HG03175 (cell line): ENCODE measurements around the gene ENTR1.

Source experiments
- ATAC-seq: cut with Tn5 transposase; IDR thresholded peaks from one replicate; pipeline ENCODE4 v1.9.1; 2021; ENCODE audit warnings: mild to moderate bottlenecking, moderate library complexity; ENCODE audit not compliant: unreplicated experiment

Gene ENTR1

DNA sequence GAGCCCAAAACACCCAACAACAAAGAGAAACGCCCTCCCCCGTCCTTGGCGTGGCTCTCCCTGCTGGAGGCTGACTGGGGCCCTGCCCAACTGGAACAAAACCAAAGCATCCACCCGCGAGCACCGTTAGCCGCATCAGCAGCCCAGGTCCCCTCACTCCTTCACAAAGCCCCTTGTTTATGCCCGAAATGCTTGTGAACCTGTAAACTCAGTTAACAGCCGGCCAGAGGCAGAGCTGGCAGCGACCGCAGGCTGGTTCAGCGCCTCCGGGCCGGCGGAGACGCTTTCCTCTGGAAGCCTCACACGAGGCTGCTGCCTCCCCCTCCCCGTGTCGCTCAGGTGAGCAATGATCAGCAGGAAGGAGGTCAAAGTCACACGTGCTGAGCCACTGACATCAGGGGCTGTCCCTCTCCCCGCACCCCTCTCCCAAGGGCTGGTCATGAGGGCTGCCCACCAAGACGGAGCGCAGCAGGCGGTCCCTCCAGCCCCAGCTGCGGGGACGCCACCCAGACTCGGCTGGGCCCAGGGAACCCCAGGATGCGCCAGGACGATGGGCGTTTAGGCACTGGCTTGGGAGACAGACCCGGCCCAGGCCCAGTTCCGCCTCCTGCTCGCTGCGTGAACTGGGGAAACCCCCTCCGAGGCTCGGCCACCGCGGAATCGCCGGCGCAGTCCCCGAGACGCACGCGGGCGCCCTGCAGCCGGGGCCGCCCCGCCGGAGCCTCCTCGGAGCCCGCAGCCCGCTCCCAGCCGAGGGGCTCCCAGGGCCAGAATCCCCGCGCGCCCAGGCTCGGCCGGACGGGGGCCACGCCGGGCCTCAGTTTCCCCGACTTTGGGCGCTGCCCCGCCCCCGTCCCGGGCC, 11.0 kb downstream of the ENTR1 start:
- no peak for ATAC-seq

DNA sequence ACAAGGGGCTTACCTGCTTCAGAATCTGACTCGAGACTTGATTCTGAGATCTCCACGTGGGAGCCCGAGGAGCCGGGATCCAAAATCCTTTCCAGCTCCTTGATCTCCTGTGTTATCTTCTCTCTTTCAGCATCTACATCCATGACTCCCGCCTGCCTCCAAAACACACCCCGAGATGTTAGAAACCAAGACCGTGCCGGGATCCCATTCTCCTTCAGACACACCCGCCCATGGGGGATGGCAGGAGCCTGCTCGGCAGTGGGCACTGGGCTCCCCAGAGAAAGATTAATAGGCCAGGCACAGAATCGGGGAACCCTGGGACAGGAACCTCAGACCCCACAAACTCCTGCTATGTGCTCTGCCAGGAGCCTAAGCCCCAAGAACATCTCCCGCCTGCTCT, 12.1 kb downstream of the ENTR1 start:
- ATAC-seq: no peak

DNA sequence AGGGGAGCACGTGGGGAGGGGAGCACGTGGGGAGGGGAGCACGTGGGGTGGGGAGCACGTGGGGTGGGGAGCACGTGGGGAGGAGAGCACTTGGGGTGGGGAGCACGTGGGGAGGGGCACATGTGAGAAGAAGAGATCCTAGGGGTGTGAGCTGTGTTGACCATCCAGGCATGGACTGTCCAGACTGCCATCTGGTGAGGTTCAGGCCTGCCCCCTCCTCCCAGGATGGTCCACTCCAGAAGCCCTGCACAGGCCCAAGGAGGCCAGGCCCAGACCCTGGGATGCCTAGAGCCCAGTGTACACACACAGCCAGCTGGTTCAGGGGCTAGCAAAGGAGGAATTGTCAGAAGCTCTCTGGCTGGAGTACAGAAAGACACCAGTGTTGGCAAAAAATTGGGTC, 12.8 kb downstream of the ENTR1 start:
- no peak for ATAC-seq

DNA sequence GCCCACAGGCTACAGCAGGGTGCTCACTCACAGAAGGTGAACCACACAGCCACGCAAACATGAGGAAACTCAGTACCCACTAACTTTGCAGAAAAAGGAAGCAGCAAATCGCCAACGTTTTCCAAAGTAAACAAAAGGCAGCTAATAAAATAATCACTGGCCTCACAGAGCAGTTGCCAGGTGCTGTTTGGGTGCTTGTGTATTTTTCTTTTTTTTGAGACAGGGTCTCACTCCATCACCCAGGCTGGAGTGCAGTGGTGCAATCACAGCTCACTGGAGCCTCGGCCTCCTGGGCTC, 14.2 kb downstream of the ENTR1 start:
- no peak for ATAC-seq

DNA sequence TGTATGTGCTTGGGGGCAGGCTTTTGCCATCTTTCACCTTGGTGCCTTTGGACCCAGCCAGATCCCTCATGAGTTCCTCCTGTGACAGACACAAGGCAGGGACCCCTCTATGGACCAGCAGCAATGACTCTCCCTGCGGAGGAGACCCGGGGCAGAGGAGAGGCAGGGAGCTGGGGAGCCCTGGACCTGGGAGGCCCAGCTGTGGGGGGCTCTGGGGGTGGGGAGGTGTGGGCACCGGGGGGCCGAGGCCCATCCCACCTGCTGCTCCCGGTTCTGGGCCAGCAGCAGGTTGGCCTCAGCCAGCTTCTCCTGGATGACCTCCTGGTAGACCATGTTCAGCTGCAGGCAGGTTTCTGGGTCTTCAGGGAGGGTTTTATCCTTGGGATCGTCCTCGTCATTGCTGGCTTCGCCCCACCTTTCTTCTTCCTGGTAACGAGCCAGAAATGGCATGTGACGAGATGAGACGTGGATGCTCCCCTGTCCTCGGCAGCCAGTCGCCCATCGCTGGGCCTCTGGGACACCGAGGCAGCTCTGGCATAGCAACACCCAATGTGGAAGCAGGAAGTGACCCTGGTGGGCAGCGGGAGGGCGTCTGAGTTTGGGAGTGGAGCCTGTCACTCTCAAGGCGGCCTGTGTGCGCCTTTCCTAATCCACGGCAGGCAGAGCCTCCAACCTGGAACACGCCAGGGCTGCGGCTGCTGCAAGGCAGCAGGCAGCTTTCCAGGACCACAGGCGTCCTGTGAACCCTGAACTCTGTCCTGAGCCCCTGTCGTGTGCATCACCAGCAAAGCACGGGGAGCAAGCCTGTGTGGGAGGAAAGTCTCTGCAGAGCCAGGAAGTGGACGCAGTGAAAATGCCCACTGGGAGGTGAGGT, 14.8 kb downstream of the ENTR1 start:
- ATAC-seq: no peak

DNA sequence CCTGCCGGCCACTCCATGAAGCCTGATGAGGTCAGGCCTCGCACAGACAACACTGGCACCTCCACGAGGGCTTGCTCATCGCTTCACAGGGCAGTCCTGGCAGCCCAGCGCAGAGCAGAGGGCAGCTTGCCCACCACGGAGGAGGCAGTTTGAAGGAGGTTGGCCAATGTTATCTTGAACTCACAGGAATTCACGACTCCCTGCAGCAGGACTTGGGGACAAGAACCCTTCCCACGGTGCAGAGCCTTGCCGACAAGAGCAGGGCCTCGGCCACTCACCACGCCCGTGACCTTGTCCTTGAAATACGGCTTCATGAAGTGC, 15.4 kb downstream of the ENTR1 start:
- no peak for ATAC-seq

DNA sequence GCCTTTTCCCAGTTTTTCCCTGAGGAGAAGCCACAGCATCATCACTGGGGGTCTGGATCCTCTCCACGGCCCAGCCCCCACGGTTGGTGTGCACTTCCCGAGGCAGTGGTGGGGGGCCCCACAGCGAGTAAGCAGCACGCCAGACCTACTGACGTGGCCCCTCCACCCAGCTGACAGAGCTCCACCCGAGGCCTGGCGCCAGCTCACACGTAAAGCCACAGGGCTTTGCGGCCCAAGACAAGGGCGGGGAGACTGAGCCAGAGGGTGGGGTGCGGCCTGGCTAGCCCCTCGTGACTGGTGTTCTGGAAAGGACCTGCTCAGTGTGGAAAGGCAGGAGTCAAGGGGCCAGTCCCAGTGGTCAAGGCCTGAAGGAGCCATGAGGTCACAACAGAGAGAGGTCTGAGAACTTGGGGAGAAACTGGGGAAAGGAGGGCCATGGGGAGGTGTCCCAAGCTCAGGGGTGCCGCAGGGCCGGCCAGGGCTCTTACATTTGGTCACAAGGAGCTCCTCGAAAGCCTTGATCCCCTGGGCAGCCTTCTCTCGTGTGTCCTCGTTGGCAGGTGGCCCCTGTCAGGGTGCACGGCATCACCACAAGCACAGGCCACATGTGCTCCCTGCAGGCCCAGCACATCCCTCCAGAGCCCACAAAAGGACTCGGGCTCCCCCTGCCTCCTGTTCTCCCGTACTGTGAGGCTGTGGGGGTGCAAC, 15.9 kb downstream of the ENTR1 start:
- no peak for ATAC-seq

DNA sequence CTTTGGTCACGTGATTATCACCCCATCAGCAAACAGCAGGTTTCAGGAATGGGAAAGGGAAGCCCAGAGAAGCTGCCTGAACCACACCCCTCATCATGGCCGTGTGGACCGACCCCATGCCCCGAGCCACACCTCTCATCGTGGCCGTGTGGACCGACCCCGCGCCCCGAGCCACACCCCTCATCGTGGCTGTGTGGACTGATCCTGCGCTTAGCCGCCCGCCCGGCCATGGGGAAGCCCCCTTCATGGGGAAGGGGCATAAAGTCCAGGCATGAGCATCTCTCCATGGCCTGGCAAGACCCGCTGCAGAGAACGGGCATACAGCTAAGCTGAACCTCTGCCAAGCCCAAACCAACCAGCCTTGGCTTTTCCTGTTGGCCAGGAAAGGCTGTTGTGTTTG, 16.9 kb downstream of the ENTR1 start:
- ATAC-seq: no peak

DNA sequence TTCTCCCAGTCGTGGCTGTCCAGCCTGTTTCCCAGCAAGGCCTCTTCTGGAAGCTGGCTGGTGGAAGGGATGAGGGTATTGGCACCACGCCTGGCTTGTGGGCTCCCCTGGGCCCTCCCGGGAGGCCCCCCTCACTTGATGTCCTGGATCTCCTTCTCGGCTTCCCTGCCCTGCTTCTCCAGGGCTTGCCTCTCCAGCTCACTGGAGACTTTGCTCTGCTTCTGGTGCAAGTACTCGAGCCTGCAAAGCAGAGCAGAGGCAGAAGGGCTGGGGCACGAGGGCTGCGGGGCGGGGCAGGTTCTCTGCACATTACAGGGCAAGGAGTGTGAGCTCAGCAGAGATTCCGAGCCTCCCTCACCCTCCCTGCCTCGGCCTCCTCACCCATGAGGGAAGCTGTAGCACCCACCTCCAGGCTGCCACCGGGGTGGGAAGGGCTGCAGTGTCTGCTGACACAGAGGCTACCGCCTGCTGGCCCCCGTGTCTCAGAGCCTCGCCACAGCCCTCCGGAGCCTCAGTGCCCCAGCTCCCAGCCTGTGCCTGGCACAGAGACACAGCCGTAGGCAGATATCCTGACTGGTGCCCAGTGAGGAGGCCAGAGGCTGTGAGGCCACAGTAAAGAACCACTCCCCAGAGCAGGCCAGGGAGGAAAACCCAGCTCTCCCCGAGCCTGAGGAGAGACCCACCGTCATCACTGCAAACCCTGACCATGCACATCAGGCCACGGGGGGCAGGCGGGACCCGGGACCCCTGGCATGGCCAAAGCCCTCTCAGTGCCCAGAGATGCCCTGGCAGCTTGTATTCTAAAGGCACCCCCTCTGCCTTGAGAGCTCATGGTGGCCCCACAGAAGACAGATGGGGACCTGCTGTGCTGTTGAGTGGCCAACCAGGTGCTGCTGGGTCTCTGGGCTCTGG, 17.6 kb downstream of the ENTR1 start:
- ATAC-seq: no peak

DNA sequence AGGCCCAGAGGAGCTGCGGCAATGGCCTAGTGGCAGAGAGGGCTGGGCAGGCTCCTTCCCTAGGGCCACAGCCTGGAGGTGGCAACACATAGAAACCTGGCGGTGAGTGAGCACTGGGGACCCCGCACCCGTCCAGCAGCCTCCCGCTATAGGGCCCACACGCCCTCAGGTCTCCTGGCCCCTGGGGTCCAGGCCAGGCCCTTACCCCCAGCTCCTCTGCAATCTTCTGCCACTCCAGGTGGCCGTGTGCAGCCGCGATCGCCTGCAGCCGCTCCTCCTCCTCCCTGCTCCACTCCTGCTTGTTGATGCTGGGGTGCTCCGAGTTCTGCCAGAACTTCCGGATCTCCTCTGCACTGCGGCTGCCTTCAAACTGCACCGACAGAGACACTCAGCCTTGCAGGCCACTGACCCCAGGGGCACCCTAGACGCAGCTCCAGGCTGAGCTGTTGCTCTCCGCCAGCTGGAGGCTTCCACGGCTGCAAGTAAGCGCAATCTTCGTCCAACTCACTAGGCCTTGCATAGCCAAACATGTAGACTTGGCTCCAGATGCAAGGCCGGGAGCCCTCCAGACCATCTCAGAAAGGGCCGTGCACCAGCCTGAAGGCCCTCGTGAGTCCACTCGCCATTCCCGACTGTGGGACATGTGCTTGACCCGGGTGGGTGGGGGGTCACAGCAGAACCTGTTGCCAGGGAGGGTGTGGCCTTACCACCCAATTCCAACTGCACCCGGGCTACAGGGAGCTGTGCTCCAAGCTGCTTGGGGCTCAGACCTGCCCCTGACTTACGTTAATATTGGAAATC, 18.5 kb downstream of the ENTR1 start:
- no peak for ATAC-seq

DNA sequence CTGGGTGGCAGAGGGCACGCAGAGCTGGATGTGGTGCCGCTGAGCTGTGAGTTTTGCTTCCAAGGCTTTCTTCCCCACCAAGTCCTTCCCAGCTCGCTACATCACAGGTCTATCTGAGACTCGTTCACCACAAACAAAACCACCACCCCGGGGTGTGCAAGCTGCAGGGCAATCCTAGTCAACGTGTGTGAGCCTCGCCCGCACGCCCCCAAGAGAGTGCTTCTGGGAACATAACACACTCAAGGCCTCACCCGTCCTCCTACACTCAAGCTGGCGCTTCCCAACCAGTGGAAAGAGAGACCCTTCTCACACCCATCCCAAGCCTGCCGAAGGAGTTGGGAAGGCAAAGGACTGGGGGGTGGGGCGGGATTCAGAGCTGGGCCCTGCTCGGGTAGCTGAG, 21.0 kb downstream of the ENTR1 start:
- ATAC-seq: no peak

DNA sequence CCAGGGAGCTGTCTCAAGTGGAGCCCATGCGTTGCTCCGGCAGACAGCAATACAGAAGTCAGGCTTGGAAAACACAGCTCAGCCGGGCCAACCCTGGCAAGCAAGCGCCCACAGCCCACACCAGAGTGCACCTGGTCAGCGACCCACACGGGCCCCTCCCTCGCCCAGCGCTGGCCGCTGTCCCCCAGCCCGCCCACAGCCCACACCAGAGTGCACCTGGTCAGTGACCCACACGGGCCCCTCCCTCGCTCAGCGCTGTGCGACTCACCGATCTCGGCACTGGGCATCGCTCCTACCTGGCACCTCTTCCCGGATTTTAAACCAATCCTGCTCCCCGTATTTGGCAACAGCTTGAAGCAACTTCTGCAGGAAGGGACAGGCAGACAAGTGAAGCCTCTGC, 23.2 kb downstream of the ENTR1 start:
- ATAC-seq: no peak

DNA sequence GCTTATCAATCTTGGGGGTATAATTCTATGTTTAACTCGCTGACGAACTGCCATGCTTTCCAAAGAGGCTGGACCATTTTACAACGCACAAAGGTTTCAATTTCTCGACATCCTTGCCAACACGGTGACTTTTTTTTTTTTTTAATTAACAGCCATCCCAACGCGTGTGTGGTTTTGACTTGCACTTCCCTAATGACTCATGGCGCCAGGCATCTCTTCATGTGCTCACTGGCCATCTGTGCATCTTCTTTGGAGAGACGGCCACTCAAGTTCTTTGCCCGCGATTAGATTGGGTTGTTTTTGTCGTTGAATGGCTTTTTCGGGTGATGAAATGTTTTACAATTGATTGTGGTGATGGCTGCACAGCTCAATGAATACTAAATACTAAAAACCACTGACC, 24.4 kb downstream of the ENTR1 start:
- ATAC-seq: no peak

DNA sequence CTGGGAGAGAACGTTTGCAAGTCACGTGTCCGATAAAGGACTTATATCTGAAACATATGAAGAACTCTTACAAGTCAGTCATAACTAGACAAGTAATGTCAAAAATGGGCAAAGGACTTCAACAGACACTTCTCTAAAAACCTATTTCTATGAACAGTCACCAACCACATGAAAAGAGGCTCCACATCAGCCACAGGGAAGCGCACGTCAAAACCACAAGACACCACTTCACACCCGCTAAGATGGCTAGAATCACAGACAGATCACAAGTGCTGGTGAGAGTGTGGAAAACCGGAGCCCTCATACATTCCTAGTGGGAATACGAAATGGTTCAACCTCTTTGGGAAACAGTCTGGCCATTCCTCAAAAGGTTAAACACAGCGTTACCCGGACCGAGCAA, 25.4 kb downstream of the ENTR1 start:
- ATAC-seq: no peak

DNA sequence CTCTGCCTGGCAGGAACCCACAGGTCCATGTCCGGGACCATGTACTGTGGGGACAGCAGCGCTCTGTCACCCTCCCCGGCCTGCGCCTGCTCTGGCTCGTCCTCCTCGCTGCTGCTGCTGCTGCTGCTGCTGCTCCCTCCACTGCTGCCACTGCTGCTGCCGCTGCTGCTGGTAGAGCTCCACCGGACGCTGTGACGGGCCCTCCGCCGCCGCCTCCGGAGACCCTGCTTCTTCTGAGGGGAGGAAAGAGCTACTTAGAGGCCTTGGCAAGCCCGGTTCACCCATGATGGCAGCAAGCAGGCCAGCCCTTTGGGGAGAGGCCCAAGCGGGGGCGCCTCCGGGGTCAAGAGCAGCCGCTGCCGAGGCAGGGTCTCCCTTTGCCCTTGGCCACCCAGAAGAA, 27.0 kb downstream of the ENTR1 start:
- ATAC-seq: no peak

DNA sequence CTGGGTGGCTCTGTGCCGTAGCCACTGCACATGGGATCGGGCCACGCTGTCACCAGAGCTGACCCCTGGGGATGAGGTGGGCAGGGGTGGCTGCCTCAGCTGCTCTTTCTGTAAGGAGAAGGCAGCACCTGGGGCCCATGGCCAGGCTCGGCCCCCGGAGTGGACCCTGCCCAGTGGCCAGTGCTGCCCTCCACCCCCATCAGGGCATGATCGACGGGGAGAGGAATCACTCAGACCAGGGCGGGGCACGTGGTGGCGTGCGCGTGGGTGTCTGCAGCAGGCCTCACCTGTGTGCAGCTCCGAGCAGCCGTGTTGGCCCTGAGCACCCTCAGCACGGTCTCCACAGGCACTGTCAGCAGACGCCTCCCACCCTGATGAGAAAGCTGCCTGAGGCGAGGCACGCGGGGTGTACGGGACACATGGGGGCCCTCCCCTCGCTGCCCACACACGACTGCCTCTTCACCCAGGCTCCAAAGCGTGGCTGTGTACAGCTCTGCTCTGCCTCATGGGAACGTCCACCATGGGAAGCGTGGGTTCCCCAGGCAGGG, 28.4 kb downstream of the ENTR1 start:
- no peak for ATAC-seq

DNA sequence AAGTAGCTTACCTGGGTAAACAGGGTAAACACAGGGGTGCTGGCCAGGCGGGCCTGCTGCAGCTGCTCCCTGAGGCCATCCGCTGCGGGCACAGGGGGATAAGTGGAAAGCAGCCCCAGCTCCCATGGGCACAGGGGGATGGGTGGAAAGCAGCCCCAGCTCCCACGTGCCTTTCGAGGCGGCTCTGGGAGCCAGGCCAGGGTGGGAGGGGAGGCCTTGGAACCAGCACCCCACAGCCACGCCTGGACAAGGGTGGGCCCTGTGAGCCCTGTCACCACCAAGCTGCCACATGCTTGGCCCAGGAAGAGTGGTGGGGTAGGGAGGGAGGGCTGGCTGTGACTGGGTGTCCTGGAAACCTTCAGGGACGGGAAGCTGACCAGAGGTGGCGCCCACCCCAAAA, 29.1 kb downstream of the ENTR1 start:
- ATAC-seq: no peak

DNA sequence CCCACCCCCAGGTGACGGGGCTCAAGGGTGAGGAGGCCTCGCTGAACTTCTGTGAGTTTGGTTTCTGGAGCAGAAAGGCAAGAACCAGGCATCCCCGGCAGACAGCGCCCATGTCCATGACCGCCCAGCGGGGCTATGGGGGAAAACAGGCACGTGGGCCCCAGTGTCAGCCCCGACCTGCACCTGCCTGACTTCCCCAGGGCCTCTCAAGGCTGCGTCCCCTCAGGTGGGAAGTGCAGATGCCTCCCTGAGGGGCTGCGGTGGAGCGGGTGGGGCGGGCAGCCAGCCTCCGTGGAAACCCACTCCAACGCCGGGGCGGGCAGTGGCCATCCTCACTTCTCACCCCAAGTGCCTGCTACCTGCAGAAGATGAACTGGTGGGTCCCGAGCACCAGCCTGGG, 30.0 kb downstream of the ENTR1 start:
- ATAC-seq: no peak

DNA sequence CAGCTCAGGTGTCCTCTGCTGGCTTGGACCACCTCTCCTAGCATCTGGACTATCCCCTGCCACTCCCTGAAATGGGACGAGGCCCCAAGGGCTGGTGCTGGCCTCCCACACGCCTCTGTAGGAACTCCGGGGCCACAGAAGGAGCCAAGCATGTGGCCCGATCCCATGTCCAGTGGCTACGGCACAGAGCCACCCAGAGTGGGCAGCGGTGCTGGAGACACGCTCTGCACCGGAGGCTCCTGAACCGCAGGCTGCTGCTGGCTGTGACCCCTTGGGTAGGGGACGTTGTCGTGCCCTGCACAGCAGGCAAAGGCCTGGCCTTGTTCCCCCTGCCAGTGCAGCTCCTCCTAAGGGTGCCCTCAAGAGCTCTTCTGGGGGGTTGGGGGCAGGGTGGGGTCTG, 30.5 kb downstream of the ENTR1 start:
- no peak for ATAC-seq

DNA sequence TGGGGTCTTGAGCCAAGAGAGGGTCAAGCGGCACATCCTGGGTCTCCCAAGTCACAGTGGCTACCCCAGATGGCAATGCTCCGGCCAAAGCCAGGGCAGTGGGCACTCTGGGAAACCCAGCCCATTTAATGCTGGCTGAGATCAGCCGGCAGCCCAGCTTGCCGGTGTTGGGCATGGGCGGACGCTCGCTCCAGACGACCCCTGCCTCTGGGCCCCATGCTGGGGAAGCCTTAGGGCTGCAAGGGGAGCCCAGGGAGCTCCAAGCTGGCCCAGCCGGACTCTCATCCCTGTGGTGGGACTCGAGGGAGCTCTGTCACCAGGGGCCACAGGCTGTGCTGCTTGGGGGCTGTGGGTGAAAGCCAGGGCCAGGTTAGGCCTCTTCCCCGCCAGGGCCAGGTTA, 31.0 kb downstream of the ENTR1 start:
- no peak for ATAC-seq
